Measurements from ENCODE around the gene SCAP. TPM values are rescaled to one million over a fixed set of nuclear protein-coding genes. Genes with fewer than 3 reads are reported as not detected.

Gene SCAP
- total RNA-seq, 1 experiment from 2014 or later, result 67.6 TPM

GRCh38 chr3:47487265-47487664 lies 11.5 kb upstream of the SCAP start:
- H2AFZ ChIP-seq (ENCODE audit: low read depth, low read length, poor library complexity, severe bottlenecking), result no peak overlapping the region
- no peaks in the 10 kb centered on the region for H3K79me2 ChIP-seq (ENCODE audit: insufficient read depth, low read length)
- no peaks in the 10 kb centered on the region for H3K9me3 ChIP-seq (ENCODE audit: control insufficient read depth in 1 of 2, insufficient read depth in 1 of 2, low read depth in 1 of 2, low read length in 2 of 2)
- BruUV-seq (replicated peaks), result no TSS peak
- H3K36me3 ChIP-seq (ENCODE audit: control insufficient read depth in 1 of 2, insufficient read depth in 2 of 2, low read length in 2 of 2), result no peaks in the 10 kb centered on the region
- no peaks in the 10 kb centered on the region for H4K20me1 ChIP-seq (ENCODE audit: insufficient read depth)
- H3K9me2 ChIP-seq (ENCODE audit: insufficient read depth), result no peaks in the 10 kb centered on the region
- intact Hi-C loops (cut with micrococcal nuclease), result no loop called here
- H3K4me2 ChIP-seq (ENCODE audit: low read length), result no peak overlapping the region
- ATAC-seq (no peak), DNase-seq (ENCODE audit: low read depth, low spot score) (no peak)
- RAD21 ChIA-PET (ENCODE audit: low non-redundant PET in 1 of 2, low total read pairs in 2 of 2, uncharacterized antibody in 2 of 2, unreplicated experiment in 2 of 2), result no interaction called here
- TF ChIP-seq ZFX (IDR thresholded peaks at IDR 0.05) (no peak), EGR1 (IDR thresholded peaks at IDR 0.05; ENCODE audit: low read depth) (no peak)
- no peak overlapping the region for H3K4me3 ChIP-seq (replicated peaks in 1 of 2; ENCODE audit: low read depth in 1 of 2, low read length in 2 of 2)
- H3K27ac ChIP-seq (ENCODE audit: low read depth, low read length), result no peak overlapping the region
- H3K27me3 ChIP-seq (ENCODE audit: insufficient read depth, low read length), result no peaks in the 10 kb centered on the region
- no peak overlapping the region for H3K9ac ChIP-seq (ENCODE audit: low read length)
- CTCF ChIA-PET, result interaction anchor here (1.3 kb wide), 1 partner anchor 11 kb away, joined by 3 read pairs; the partner anchor contains the start of gene SCAP
- POLR2A ChIA-PET, result no interaction called here
- no peaks in the 10 kb centered on the region for H3K4me1 ChIP-seq (ENCODE audit: control insufficient read depth in 1 of 2, insufficient read depth in 2 of 2, low read length in 2 of 2)

GRCh38 chr3:47485812-47486211 lies 10.1 kb upstream of the SCAP start:
- Histone ChIP-seq H3K4me2 (ENCODE audit: low read length) (no peak overlapping the region), H3K27ac (ENCODE audit: low read depth, low read length) (no peak overlapping the region), H3K79me2 (ENCODE audit: insufficient read depth, low read length) (no peaks in the 10 kb centered on the region), H3K9me3 (ENCODE audit: control insufficient read depth in 1 of 2, insufficient read depth in 1 of 2, low read depth in 1 of 2, low read length in 2 of 2) (no peaks in the 10 kb centered on the region), H4K20me1 (ENCODE audit: insufficient read depth) (no peaks in the 10 kb centered on the region), H2AFZ (ENCODE audit: low read depth, low read length, poor library complexity, severe bottlenecking) (no peak overlapping the region), H3K9me2 (ENCODE audit: insufficient read depth) (no peaks in the 10 kb centered on the region), H3K4me1 (ENCODE audit: control insufficient read depth in 1 of 2, insufficient read depth in 2 of 2, low read length in 2 of 2) (no peaks in the 10 kb centered on the region), H3K4me3 (replicated peaks in 1 of 2; ENCODE audit: low read depth in 1 of 2, low read length in 2 of 2) (no peak overlapping the region), H3K9ac (ENCODE audit: low read length) (no peak overlapping the region), H3K36me3 (ENCODE audit: control insufficient read depth in 1 of 2, insufficient read depth in 2 of 2, low read length in 2 of 2) (no peaks in the 10 kb centered on the region), H3K27me3 (ENCODE audit: insufficient read depth, low read length) (no peaks in the 10 kb centered on the region)
- intact Hi-C loops (cut with micrococcal nuclease), result no loop called here
- ATAC-seq (no peak), DNase-seq (ENCODE audit: low read depth, low spot score) (no peak)
- no TSS peak for BruUV-seq (replicated peaks)
- POLR2A ChIA-PET, result no interaction called here
- RAD21 ChIA-PET (ENCODE audit: low non-redundant PET in 1 of 2, low total read pairs in 2 of 2, uncharacterized antibody in 2 of 2, unreplicated experiment in 2 of 2), result no interaction called here
- CTCF ChIA-PET, result no interaction called here
- TF ChIP-seq SP1 (IDR thresholded peaks at IDR 0.05; ENCODE audit: low read depth) (no peak), ZFX (IDR thresholded peaks at IDR 0.05) (no peak), CBX3 (IDR thresholded peaks at IDR 0.05; ENCODE audit: low read depth) (no peak), FOSL1 (IDR thresholded peaks at IDR 0.05; ENCODE audit: low read depth) (no peak), SRF (IDR thresholded peaks at IDR 0.05; ENCODE audit: low read depth) (no peak), SIN3A (IDR thresholded peaks at IDR 0.05; ENCODE audit: low read depth) (no peak), ELF1 (IDR thresholded peaks at IDR 0.05; ENCODE audit: borderline replicate concordance, low read depth) (no peak), YY1 (IDR thresholded peaks at IDR 0.05; ENCODE audit: extremely low read depth, insufficient replicate concordance, low read depth, low read length) (no peak), POLR2A (IDR thresholded peaks at IDR 0.05; ENCODE audit: borderline replicate concordance, extremely low read depth, insufficient read depth, insufficient read length) (no peak), ZNF274 (IDR thresholded peaks at IDR 0.05; ENCODE audit: low read depth, low read length) (no peak), EGR1 (IDR thresholded peaks at IDR 0.05; ENCODE audit: low read depth) (no peak), CEBPB (IDR thresholded peaks at IDR 0.05; ENCODE audit: low read depth) (no peak), EZH2 (IDR thresholded peaks at IDR 0.05) (no peak), REST (IDR thresholded peaks at IDR 0.05; ENCODE audit: low read depth) (no peak), ATF3 (IDR thresholded peaks at IDR 0.05) (no peak), EZH2phosphoT487 (IDR thresholded peaks at IDR 0.05; ENCODE audit: borderline replicate concordance) (no peak), JUND (IDR thresholded peaks at IDR 0.05) (no peak), ZBTB33 (IDR thresholded peaks at IDR 0.05; ENCODE audit: extremely low read depth, insufficient replicate concordance, low read length) (no peak)

Data from HCT116 (cell line).